HepG2 (cell line): ENCODE data around the gene NEDD4. TPM values are rescaled to one million over a fixed set of nuclear protein-coding genes. Genes with fewer than 3 reads are reported as not detected.

ENCODE experiments used
- GABPA ChIP-seq, 2 experiments: IDR thresholded peaks; 2 replicates each; pipeline ENCODE4 v1.6.1; 2011 to 2016; ENCODE audit warnings: low read depth in 2 of 2, low read length in 1 of 2, missing biosample characterization in 1 of 2, missing genetic modification characterization in 1 of 2
- HDAC2 ChIP-seq: sonication (generic); formaldehyde crosslinking; IDR thresholded peaks from 2 replicates; pipeline ENCODE4 v1.4.0; 2020; ENCODE audit warnings: missing genetic modification reagents
- KAT8 ChIP-seq: IDR thresholded peaks from 2 replicates; pipeline ENCODE4 v1.6.1; 2016; ENCODE audit warnings: missing genetic modification reagents, missing compliant biosample characterization
- KMT2A ChIP-seq: sonication (generic); formaldehyde crosslinking; IDR thresholded peaks from 2 replicates; pipeline ENCODE4 v1.4.0; 2020; ENCODE audit warnings: missing genetic modification reagents
- MED1 ChIP-seq: sonication (generic); formaldehyde crosslinking; IDR thresholded peaks from 2 replicates; pipeline ENCODE4 v1.4.0; 2020; ENCODE audit warnings: missing genetic modification reagents
- MEIS2 ChIP-seq: sonication (generic); formaldehyde crosslinking; IDR thresholded peaks from 2 replicates; pipeline ENCODE4 v1.9.0; 2021; ENCODE audit warnings: mild to moderate bottlenecking, missing genetic modification reagents
- MXI1 ChIP-seq: IDR thresholded peaks from 3 replicates; pipeline ENCODE4 v1.6.1; 2012; ENCODE audit warnings: low read depth, low read length, inconsistent platforms, borderline replicate concordance
- RXRB ChIP-seq: IDR thresholded peaks from 2 replicates; pipeline ENCODE4 v1.6.1; 2016; ENCODE audit warnings: borderline replicate concordance, missing genetic modification reagents, missing compliant biosample characterization
- SAFB2 ChIP-seq: sonication (generic); formaldehyde crosslinking; IDR thresholded peaks from 2 replicates; pipeline ENCODE4 v1.5.1; 2020; ENCODE audit warnings: missing genetic modification reagents, low read depth, mild to moderate bottlenecking, borderline replicate concordance
- ZNF563 ChIP-seq: sonication (generic); formaldehyde crosslinking; IDR thresholded peaks from 2 replicates; pipeline ENCODE4 v1.8.0; 2022; ENCODE audit warnings: mild to moderate bottlenecking, moderate library complexity, missing genetic modification reagents
- polyA plus RNA-seq, 8 experiments: library from polyadenylated mRNA; depleted of rRNA in 3 of 8; stranded (reverse) in 7 of 8; unstranded in 1 of 8; fragments of >200 nt; fragmentation: Illumina TruSeq in 4 of 8; extraction: Trizol in 4 of 8; gene quantifications; 2 replicates each; pipeline versions ENCODE4 v1.2.1 to v1.2.3, GENCODE V29; 2011 to 2016; ENCODE audit warnings: low read depth in 4 of 8, missing spikeins in 1 of 8, mixed read lengths in 1 of 8; ENCODE audit not compliant: insufficient read depth in 1 of 8
- total RNA-seq, 5 experiments: library from RNA; depleted of rRNA; stranded (reverse); fragments of >200 nt; fragmentation: Illumina TruSeq; extraction: Trizol; gene quantifications; 2 replicates each; pipeline ENCODE4 v1.2.3, GENCODE V29; 2016; ENCODE audit warnings: low read depth in 1 of 5
- TF ChIP-seq, protein P1 (sequence below): sonication (generic); formaldehyde crosslinking; IDR thresholded peaks from one replicate; pipeline ENCODE4 v1.5.1; 2020; ENCODE audit warnings: mild to moderate bottlenecking, missing genetic modification reagents; ENCODE audit errors: not compliant biosample characterization
- TF ChIP-seq, protein P2 (sequence below): IDR thresholded peaks from 2 replicates; pipeline ENCODE4 v1.6.1; 2016; ENCODE audit warnings: missing compliant biosample characterization, missing genetic modification reagents, borderline replicate concordance
- TF ChIP-seq, protein P3 (sequence below): sonication (generic); formaldehyde crosslinking; IDR thresholded peaks from 2 replicates; pipeline ENCODE4 v1.5.0; 2020; ENCODE audit warnings: mild to moderate bottlenecking, missing genetic modification reagents
- TF ChIP-seq, protein P4 (sequence below): sonication (generic); formaldehyde crosslinking; IDR thresholded peaks from 2 replicates; pipeline ENCODE4 v1.4.0; 2020; ENCODE audit warnings: missing genetic modification reagents

NEDD4 gene
- total and polyA plus RNA-seq, 2 of the 13 experiments (the other 11 are each of a cell fraction or from before 2014, with no cell fraction given), result 10.4 to 13.0 TPM

DNA sequence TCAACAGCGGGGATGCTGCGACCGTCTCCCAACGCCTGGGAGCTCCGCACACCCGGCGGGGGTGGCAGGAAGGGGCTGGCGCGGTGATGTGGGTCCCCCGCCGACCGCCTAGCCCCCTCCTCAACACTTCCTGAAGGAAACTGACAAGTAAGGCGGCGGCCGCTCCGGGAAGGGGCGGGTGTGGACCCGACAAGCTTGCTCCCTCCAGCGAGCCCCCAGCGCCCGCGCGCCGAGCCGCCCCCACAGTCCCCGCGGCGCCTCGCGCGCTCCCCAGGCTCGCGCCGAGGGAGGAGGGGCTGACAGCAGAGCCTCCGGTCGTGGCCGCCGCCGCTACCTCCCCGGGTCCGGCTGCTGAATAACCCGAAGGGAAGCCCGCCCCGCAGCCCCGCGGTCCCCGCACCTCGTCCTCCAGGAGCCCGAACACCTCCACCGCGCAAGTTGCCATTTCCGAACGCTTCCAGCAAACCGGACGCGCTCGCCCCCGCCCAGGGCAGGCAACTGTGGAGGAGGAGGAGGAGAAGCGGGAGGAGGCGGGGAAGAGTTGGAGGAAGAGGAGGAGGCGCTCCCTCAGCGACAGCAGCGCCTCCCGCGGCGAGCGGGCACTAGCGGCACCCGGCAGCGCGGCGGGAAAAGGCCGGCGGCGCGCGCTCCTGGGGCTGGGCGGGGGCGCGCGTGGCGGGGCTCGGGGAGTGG, at the start of gene NEDD4 (continued):
- TF ChIP-seq HDAC2 (CRISPR knock-in tag) (0 out of 2 replicates have a peak, but pooled peaks have one; percentile 18), GABPA (IDR thresholded peaks at IDR 0.05; ENCODE audit: low read depth, low read length) (0 out of 2 replicates have a peak, but pooled peaks have one; percentile 27), GABPA (CRISPR knock-in tag; IDR thresholded peaks at IDR 0.05; ENCODE audit: low read depth) (peak; percentile 13; the same call in 1 of the 2 replicates), ZNF563 (CRISPR knock-in tag) (peak; percentile 65), MED1 (CRISPR knock-in tag) (peak; percentile 30; the same call in 1 of the 2 replicates), SAFB2 (CRISPR knock-in tag) (no peak), RXRB (CRISPR knock-in tag) (peak; percentile 35; the same call in 1 of the 2 replicates), MEIS2 (CRISPR knock-in tag) (0 out of 2 replicates have a peak, but pooled peaks have one; percentile 50), KMT2A (CRISPR knock-in tag) (peak; percentile 70), KAT8 (CRISPR knock-in tag) (peak; percentile 61), MXI1 (0 out of 3 replicates have a peak, but pooled peaks have one; percentile 14)
- TF ChIP-seq, protein P1, sequence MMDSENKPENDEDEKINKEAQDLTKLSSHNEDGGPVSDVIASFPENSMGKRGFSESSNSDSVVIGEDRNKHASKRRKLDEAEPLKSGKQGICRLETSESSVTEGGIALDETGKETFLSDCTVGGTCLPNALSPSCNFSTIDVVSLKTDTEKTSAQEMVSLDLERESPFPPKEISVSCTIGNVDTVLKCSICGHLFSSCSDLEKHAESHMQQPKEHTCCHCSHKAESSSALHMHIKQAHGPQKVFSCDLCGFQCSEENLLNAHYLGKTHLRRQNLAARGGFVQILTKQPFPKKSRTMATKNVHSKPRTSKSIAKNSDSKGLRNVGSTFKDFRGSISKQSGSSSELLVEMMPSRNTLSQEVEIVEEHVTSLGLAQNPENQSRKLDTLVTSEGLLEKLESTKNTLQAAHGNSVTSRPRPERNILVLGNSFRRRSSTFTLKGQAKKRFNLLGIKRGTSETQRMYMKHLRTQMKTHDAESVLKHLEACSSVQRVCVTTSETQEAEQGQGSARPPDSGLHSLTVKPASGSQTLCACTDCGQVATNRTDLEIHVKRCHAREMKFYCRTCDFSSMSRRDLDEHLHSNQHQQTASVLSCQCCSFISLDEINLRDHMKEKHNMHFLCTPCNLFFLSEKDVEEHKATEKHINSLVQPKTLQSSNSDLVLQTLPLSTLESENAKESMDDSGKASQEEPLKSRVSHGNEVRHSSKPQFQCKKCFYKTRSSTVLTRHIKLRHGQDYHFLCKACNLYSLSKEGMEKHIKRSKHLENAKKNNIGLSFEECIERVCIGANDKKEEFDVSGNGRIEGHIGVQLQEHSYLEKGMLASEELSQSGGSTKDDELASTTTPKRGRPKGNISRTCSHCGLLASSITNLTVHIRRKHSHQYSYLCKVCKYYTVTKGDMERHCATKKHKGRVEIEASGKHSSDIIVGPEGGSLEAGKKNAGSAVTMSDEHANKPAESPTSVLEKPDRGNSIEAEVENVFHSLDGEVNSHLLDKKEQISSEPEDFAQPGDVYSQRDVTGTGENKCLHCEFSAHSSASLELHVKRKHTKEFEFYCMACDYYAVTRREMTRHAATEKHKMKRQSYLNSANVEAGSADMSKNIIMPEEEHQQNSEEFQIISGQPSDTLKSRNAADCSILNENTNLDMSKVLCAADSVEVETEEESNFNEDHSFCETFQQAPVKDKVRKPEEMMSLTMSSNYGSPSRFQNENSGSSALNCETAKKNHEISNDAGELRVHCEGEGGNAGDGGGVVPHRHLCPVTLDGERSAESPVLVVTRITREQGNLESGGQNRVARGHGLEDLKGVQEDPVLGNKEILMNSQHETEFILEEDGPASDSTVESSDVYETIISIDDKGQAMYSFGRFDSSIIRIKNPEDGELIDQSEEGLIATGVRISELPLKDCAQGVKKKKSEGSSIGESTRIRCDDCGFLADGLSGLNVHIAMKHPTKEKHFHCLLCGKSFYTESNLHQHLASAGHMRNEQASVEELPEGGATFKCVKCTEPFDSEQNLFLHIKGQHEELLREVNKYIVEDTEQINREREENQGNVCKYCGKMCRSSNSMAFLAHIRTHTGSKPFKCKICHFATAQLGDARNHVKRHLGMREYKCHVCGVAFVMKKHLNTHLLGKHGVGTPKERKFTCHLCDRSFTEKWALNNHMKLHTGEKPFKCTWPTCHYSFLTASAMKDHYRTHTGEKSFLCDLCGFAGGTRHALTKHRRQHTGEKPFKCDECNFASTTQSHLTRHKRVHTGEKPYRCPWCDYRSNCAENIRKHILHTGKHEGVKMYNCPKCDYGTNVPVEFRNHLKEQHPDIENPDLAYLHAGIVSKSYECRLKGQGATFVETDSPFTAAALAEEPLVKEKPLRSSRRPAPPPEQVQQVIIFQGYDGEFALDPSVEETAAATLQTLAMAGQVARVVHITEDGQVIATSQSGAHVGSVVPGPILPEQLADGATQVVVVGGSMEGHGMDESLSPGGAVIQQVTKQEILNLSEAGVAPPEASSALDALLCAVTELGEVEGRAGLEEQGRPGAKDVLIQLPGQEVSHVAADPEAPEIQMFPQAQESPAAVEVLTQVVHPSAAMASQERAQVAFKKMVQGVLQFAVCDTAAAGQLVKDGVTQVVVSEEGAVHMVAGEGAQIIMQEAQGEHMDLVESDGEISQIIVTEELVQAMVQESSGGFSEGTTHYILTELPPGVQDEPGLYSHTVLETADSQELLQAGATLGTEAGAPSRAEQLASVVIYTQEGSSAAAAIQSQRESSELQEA (CRISPR knock-in tag), result peak; percentile 22
- TF ChIP-seq, protein P2, sequence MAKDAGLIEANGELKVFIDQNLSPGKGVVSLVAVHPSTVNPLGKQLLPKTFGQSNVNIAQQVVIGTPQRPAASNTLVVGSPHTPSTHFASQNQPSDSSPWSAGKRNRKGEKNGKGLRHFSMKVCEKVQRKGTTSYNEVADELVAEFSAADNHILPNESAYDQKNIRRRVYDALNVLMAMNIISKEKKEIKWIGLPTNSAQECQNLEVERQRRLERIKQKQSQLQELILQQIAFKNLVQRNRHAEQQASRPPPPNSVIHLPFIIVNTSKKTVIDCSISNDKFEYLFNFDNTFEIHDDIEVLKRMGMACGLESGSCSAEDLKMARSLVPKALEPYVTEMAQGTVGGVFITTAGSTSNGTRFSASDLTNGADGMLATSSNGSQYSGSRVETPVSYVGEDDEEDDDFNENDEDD, result peak; percentile 85; the same call in 1 of the 2 replicates
- TF ChIP-seq, protein P3, sequence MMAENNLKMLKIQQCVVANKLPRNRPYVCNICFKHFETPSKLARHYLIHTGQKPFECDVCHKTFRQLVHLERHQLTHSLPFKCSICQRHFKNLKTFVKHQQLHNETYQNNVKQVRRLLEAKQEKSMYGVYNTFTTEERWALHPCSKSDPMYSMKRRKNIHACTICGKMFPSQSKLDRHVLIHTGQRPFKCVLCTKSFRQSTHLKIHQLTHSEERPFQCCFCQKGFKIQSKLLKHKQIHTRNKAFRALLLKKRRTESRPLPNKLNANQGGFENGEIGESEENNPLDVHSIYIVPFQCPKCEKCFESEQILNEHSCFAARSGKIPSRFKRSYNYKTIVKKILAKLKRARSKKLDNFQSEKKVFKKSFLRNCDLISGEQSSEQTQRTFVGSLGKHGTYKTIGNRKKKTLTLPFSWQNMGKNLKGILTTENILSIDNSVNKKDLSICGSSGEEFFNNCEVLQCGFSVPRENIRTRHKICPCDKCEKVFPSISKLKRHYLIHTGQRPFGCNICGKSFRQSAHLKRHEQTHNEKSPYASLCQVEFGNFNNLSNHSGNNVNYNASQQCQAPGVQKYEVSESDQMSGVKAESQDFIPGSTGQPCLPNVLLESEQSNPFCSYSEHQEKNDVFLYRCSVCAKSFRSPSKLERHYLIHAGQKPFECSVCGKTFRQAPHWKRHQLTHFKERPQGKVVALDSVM (CRISPR knock-in tag), result peak; percentile 59
- TF ChIP-seq, protein P4, sequence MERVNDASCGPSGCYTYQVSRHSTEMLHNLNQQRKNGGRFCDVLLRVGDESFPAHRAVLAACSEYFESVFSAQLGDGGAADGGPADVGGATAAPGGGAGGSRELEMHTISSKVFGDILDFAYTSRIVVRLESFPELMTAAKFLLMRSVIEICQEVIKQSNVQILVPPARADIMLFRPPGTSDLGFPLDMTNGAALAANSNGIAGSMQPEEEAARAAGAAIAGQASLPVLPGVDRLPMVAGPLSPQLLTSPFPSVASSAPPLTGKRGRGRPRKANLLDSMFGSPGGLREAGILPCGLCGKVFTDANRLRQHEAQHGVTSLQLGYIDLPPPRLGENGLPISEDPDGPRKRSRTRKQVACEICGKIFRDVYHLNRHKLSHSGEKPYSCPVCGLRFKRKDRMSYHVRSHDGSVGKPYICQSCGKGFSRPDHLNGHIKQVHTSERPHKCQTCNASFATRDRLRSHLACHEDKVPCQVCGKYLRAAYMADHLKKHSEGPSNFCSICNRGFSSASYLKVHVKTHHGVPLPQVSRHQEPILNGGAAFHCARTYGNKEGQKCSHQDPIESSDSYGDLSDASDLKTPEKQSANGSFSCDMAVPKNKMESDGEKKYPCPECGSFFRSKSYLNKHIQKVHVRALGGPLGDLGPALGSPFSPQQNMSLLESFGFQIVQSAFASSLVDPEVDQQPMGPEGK (CRISPR knock-in tag), result peak; percentile 85
